ENCODE results near the gene SRF. TPM values are rescaled to one million over a fixed set of nuclear protein-coding genes. Genes with fewer than 3 reads are reported as not detected.

SRF gene
- total and polyA plus RNA-seq, 2 experiments from 2014 or later, result 7.4 to 22.0 TPM

- H4K20me1 ChIP-seq (ENCODE audit: insufficient read depth, poor library complexity, severe bottlenecking), result peaks cover 18% of the 10 kb centered on the region
- TF ChIP-seq EZH2 (IDR thresholded peaks at IDR 0.05; ENCODE audit: borderline replicate concordance) (no peak), EZH2phosphoT487 (IDR thresholded peaks at IDR 0.05; ENCODE audit: low read depth, severe bottlenecking, unreplicated experiment) (no peak)
- TF ChIP-seq, protein P1, sequence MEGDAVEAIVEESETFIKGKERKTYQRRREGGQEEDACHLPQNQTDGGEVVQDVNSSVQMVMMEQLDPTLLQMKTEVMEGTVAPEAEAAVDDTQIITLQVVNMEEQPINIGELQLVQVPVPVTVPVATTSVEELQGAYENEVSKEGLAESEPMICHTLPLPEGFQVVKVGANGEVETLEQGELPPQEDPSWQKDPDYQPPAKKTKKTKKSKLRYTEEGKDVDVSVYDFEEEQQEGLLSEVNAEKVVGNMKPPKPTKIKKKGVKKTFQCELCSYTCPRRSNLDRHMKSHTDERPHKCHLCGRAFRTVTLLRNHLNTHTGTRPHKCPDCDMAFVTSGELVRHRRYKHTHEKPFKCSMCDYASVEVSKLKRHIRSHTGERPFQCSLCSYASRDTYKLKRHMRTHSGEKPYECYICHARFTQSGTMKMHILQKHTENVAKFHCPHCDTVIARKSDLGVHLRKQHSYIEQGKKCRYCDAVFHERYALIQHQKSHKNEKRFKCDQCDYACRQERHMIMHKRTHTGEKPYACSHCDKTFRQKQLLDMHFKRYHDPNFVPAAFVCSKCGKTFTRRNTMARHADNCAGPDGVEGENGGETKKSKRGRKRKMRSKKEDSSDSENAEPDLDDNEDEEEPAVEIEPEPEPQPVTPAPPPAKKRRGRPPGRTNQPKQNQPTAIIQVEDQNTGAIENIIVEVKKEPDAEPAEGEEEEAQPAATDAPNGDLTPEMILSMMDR (IDR thresholded peaks at IDR 0.05; ENCODE audit: poor library complexity), result no peak
- peaks cover 18% of the 10 kb centered on the region for H3K4me1 ChIP-seq (ENCODE audit: insufficient read depth)
- H3K4me2 ChIP-seq, result no peak overlapping the region
- no peak overlapping the region for H3K4me3 ChIP-seq
- WGBS (ENCODE audit: low lambda C conversion rate, missing lambda C conversion rate), result 100% methylated on average over 5 of the region's 6 CpGs
- H3K9me2 ChIP-seq (replicated peaks; ENCODE audit: insufficient read depth), result no peaks in the 10 kb centered on the region
- no peaks in the 10 kb centered on the region for H3K27me3 ChIP-seq
- no peaks in the 10 kb centered on the region for H3K36me3 ChIP-seq (replicated peaks; ENCODE audit: insufficient read depth, low read depth)
- no peak overlapping the region for H3K27ac ChIP-seq
- no peak for DNase-seq (ENCODE audit: low spot score)
- peaks cover 36% of the 10 kb centered on the region for H3K79me2 ChIP-seq
- H3K9me3 ChIP-seq (ENCODE audit: low read depth), result no peaks in the 10 kb centered on the region
- H2AFZ ChIP-seq, result no peak overlapping the region
These were observed 5.3 kb downstream of the SRF start for GRCh38 chr6:43176423-43176786.

DNA sequence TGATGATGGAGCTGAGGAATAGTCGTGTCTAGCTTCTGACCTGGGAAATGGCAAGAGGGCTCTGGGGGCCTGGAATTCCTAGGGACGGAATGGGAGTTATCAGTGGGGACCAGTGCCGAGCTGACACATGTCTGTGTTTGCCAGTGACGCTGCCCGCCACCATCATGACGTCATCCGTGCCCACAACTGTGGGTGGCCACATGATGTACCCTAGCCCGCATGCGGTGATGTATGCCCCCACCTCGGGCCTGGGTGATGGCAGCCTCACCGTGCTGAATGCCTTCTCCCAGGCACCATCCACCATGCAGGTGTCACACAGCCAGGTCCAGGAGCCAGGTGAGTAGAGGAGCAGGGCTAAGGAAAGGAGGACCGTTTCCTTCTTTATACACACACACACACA, 7.1 kb downstream of the SRF start:
- no peak overlapping the region for H2AFZ ChIP-seq
- WGBS (ENCODE audit: low lambda C conversion rate, missing lambda C conversion rate), result 96% methylated on average over 12 of the region's 12 CpGs
- H3K9me3 ChIP-seq (ENCODE audit: low read depth), result no peaks in the 10 kb centered on the region
- no peaks in the 10 kb centered on the region for H3K9me2 ChIP-seq (replicated peaks; ENCODE audit: insufficient read depth)
- H3K27ac ChIP-seq, result no peak overlapping the region
- no peaks in the 10 kb centered on the region for H3K36me3 ChIP-seq (replicated peaks; ENCODE audit: insufficient read depth, low read depth)
- no peak for TF ChIP-seq EZH2 (IDR thresholded peaks at IDR 0.05; ENCODE audit: borderline replicate concordance)
- TF ChIP-seq, protein P1 (IDR thresholded peaks at IDR 0.05; ENCODE audit: poor library complexity), result no peak
- no peak for TF ChIP-seq EZH2phosphoT487 (IDR thresholded peaks at IDR 0.05; ENCODE audit: low read depth, severe bottlenecking, unreplicated experiment)
- peaks cover 21% of the 10 kb centered on the region for H3K4me1 ChIP-seq (ENCODE audit: insufficient read depth)
- H3K4me2 ChIP-seq, result no peak overlapping the region
- peaks cover 28% of the 10 kb centered on the region for H3K79me2 ChIP-seq
- H4K20me1 ChIP-seq (ENCODE audit: insufficient read depth, poor library complexity, severe bottlenecking), result peaks cover 10% of the 10 kb centered on the region
- no peaks in the 10 kb centered on the region for H3K27me3 ChIP-seq
- H3K4me3 ChIP-seq, result no peak overlapping the region
- no peak for DNase-seq (ENCODE audit: low spot score)

GRCh38 chr6:43178951-43179830, 8.1 kb downstream of the SRF start:
- no peaks in the 10 kb centered on the region for H3K27me3 ChIP-seq
- no peak overlapping the region for H2AFZ ChIP-seq
- H3K79me2 ChIP-seq, result peaks cover 19% of the 10 kb centered on the region
- no peaks in the 10 kb centered on the region for H3K36me3 ChIP-seq (replicated peaks; ENCODE audit: insufficient read depth, low read depth)
- peaks cover 11% of the 10 kb centered on the region for H3K4me1 ChIP-seq (ENCODE audit: insufficient read depth)
- TF ChIP-seq, protein P1 (IDR thresholded peaks at IDR 0.05; ENCODE audit: poor library complexity), result no peak
- no peak for TF ChIP-seq EZH2 (IDR thresholded peaks at IDR 0.05; ENCODE audit: borderline replicate concordance)
- TF ChIP-seq EZH2phosphoT487 (IDR thresholded peaks at IDR 0.05; ENCODE audit: low read depth, severe bottlenecking, unreplicated experiment), result no peak
- 97% methylated on average over 19 of the region's 20 CpGs for WGBS (ENCODE audit: low lambda C conversion rate, missing lambda C conversion rate)
- H3K27ac ChIP-seq, result no peak overlapping the region
- H3K4me3 ChIP-seq, result no peak overlapping the region
- H3K9me3 ChIP-seq (ENCODE audit: low read depth), result no peaks in the 10 kb centered on the region
- no peak for DNase-seq (ENCODE audit: low spot score)
- no peaks in the 10 kb centered on the region for H3K9me2 ChIP-seq (replicated peaks; ENCODE audit: insufficient read depth)
- no peak overlapping the region for H3K4me2 ChIP-seq
- peaks cover 3% of the 10 kb centered on the region for H4K20me1 ChIP-seq (ENCODE audit: insufficient read depth, poor library complexity, severe bottlenecking)
